Keratinocyte (primary cell): ENCODE measurements around the gene C11orf58. TPM values are rescaled to one million over a fixed set of nuclear protein-coding genes. Genes with fewer than 3 reads are reported as not detected.

Source experiments
- DNase-seq: peaks from one replicate; pipeline ENCODE4 v3.0.0-alpha.2; 2011; ENCODE audit warnings: low read depth, missing footprints, low spot score
- FAIRE-seq: peaks from 2 replicates; lab custom pipeline; 2011; peaks lifted over from hg19 to GRCh38; lab: Jason Lieb, UNC
- H2AFZ ChIP-seq: 2 replicates; pipeline ENCODE4 v1.6.0; 2012; ENCODE audit warnings: low read length, control low read depth, inconsistent platforms; ENCODE audit not compliant: control insufficient read depth
- H3K27ac ChIP-seq: 2 replicates; pipeline ENCODE4 v1.5.1; 2011; ENCODE audit warnings: low read length; ENCODE audit not compliant: control insufficient read depth, insufficient read depth
- H3K27me3 ChIP-seq: 3 replicates; pipeline ENCODE4 v1.6.0; 2011; ENCODE audit warnings: low read length; ENCODE audit not compliant: control insufficient read depth, insufficient read depth; ENCODE audit errors: extremely low read depth
- H3K36me3 ChIP-seq, 2 experiments: 2 replicates in 1 of 2; 3 replicates in 1 of 2; pipeline ENCODE4 v1.5.1; 2011; ENCODE audit warnings: low read length in 2 of 2, mild to moderate bottlenecking in 1 of 2; ENCODE audit not compliant: control insufficient read depth in 2 of 2, insufficient read depth in 2 of 2; ENCODE audit errors: extremely low read depth in 1 of 2
- H3K4me1 ChIP-seq: 3 replicates; pipeline ENCODE4 v1.5.1; 2011; ENCODE audit warnings: low read length; ENCODE audit not compliant: control insufficient read depth, insufficient read depth; ENCODE audit errors: extremely low read depth
- H3K4me2 ChIP-seq: 3 replicates; pipeline ENCODE4 v1.6.0; 2011; ENCODE audit warnings: low read depth, low read length; ENCODE audit not compliant: control insufficient read depth, insufficient read depth; ENCODE audit errors: extremely low read depth
- H3K4me3 ChIP-seq, 3 experiments: fragments of 200-600 bp in 1 of 3; sonication (generic) in 1 of 3; 2 replicates in 2 of 3; 3 replicates in 1 of 3; pipeline ENCODE4 v1.5.1; 2011 to 2016; ENCODE audit warnings: low read length in 3 of 3, mild to moderate bottlenecking in 3 of 3, control low read depth in 2 of 3, inconsistent platforms in 1 of 3, low read depth in 1 of 3, mixed read lengths in 1 of 3, mixed run types in 1 of 3, moderate library complexity in 1 of 3; ENCODE audit not compliant: control insufficient read depth in 2 of 3, insufficient read depth in 2 of 3; ENCODE audit errors: extremely low read depth in 1 of 3
- H3K79me2 ChIP-seq: 2 replicates; pipeline ENCODE4 v1.6.0; 2012; ENCODE audit warnings: low read length; ENCODE audit not compliant: control insufficient read depth, insufficient read depth
- H3K9ac ChIP-seq: 3 replicates; pipeline ENCODE4 v1.6.0; 2011; ENCODE audit warnings: low read length; ENCODE audit not compliant: control insufficient read depth, insufficient read depth; ENCODE audit errors: extremely low read depth
- H3K9me1 ChIP-seq: 3 replicates; pipeline ENCODE4 v1.6.0; 2011; ENCODE audit warnings: low read length; ENCODE audit not compliant: control insufficient read depth, insufficient read depth; ENCODE audit errors: extremely low read depth
- H3K9me3 ChIP-seq: 2 replicates; pipeline ENCODE4 v1.5.1; 2012; ENCODE audit warnings: low read depth, low read length; ENCODE audit not compliant: control insufficient read depth
- H4K20me1 ChIP-seq: 3 replicates; pipeline ENCODE4 v1.6.0; 2011; ENCODE audit warnings: low read length; ENCODE audit not compliant: control insufficient read depth, insufficient read depth; ENCODE audit errors: extremely low read depth
- CTCF ChIP-seq, 3 experiments: IDR thresholded peaks in 1 of 3; conservative IDR thresholded peaks in 1 of 3; optimal IDR thresholded peaks in 1 of 3; 2 replicates in 2 of 3; 3 replicates in 1 of 3; pipeline versions ENCODE3 to v1.5.1; 2011; ENCODE audit warnings: low read length in 3 of 3, mild to moderate bottlenecking in 3 of 3, moderate library complexity in 2 of 3, control low read depth in 1 of 3, inconsistent platforms in 1 of 3; ENCODE audit not compliant: insufficient read depth in 2 of 3; ENCODE audit errors: extremely low read depth in 1 of 3
- EZH2 ChIP-seq: IDR thresholded peaks from one replicate; pipeline ENCODE4 v1.6.1; 2012; ENCODE audit warnings: inconsistent platforms, mild to moderate bottlenecking, low read length, moderate library complexity
- dilution Hi-C: fragments of 300-500 bp; cut with MboI; formaldehyde crosslinking; loops from one replicate; pipeline ENCODE4 v1.7.0; 2020; ENCODE audit warnings: low sequenced_read_pairs; ENCODE audit not compliant: extremely low pct_ligation_motif_present
- polyA plus RNA-seq, 5 experiments: library from polyadenylated mRNA; depleted of rRNA in 3 of 5; stranded (reverse) in 3 of 5; stranded (forward) in 1 of 5; unstranded in 1 of 5; fragments of >200 nt; gene quantifications; 1 replicate in 1 of 5; 2 replicates in 3 of 5; 3 replicates in 1 of 5; pipeline versions ENCODE4 v1.2.1 to v1.2.3, GENCODE V29; 2011 to 2012; ENCODE audit warnings: missing spikeins in 2 of 5, low read depth in 1 of 5, low replicate concordance in 1 of 5

The C11orf58 gene
- polyA plus RNA-seq, 1 donor (not counting 4 experiments of a cell fraction or from before 2014, with no cell fraction given): 166 TPM

GRCh38 chr11:16794047-16794818 lies 55.8 kb downstream of the C11orf58 start:
- Histone ChIP-seq H3K27ac (no peak overlapping the region), H2AFZ (no peak overlapping the region), H3K36me3 (no peaks in the 10 kb centered on the region), H3K4me1 (peaks cover 16% of the 10 kb centered on the region), H3K4me3 (no peak overlapping the region), H3K79me2 (no peaks in the 10 kb centered on the region), H3K4me2 (no peak overlapping the region), H4K20me1 (no peaks in the 10 kb centered on the region), H3K9me1 (no peaks in the 10 kb centered on the region), H3K9me3 (no peaks in the 10 kb centered on the region), H3K9ac (no peak overlapping the region), H3K27me3 (no peaks in the 10 kb centered on the region)
- dilution Hi-C loops: no loop called here
- DNase-seq (no peak), FAIRE-seq (no peak)
- TF ChIP-seq EZH2: no peak
- TF ChIP-seq CTCF (optimal IDR thresholded peaks at IDR 0.05 in 1 of 3, IDR thresholded peaks at IDR 0.05 in 1 of 3, conservative IDR thresholded peaks at IDR 0.05 in 1 of 3; ENCODE audit: extremely low read depth in 1 of 3, insufficient read depth in 2 of 3, low read length in 3 of 3): no peak

GRCh38 chr11:16795146-16795545 lies 56.7 kb downstream of the C11orf58 start:
- FAIRE-seq (no peak), DNase-seq (no peak)
- TF ChIP-seq CTCF (optimal IDR thresholded peaks at IDR 0.05 in 1 of 3, IDR thresholded peaks at IDR 0.05 in 1 of 3, conservative IDR thresholded peaks at IDR 0.05 in 1 of 3; ENCODE audit: extremely low read depth in 1 of 3, insufficient read depth in 2 of 3, low read length in 3 of 3) (no peak), EZH2 (no peak)
- dilution Hi-C loops: no loop called here
- H3K27ac ChIP-seq: no peak overlapping the region
- H3K36me3 ChIP-seq: no peaks in the 10 kb centered on the region
- no peaks in the 10 kb centered on the region for H3K79me2 ChIP-seq
- no peaks in the 10 kb centered on the region for H3K27me3 ChIP-seq
- no peak overlapping the region for H3K4me2 ChIP-seq
- H2AFZ ChIP-seq: no peak overlapping the region
- no peaks in the 10 kb centered on the region for H4K20me1 ChIP-seq
- no peaks in the 10 kb centered on the region for H3K9me1 ChIP-seq
- H3K9me3 ChIP-seq: no peaks in the 10 kb centered on the region
- H3K4me3 ChIP-seq: no peak overlapping the region
- no peak overlapping the region for H3K9ac ChIP-seq
- peaks cover 15% of the 10 kb centered on the region for H3K4me1 ChIP-seq
